HG03432 (cell line): ENCODE data around the gene MCTS1.
A peak's percentile ranks its signal among the peaks of the same experiment; 100 is the strongest.
"Not testable (repeated sequence)": the region's sequence is repeated elsewhere in the genome, so short reads cannot be mapped to it uniquely, and the experiment has no call there.

Source experiments
- ATAC-seq: cut with Tn5 transposase; IDR thresholded peaks from one replicate; pipeline ENCODE4 v1.9.1; 2021; ENCODE audit warnings: mild to moderate bottlenecking, moderate library complexity; ENCODE audit not compliant: unreplicated experiment

Gene MCTS1

GRCh38 chrX:120603707-120604360 is at the start of gene MCTS1:
Gene MCTS1, plus strand, starts transcription at chrX:120604101. Its CDS starts 136 bp downstream, at chrX:120604237.
- ATAC-seq: peak; percentile 98

GRCh38 chrX:120556251-120556650 is 47.6 kb upstream of the MCTS1 start:
- ATAC-seq: no peak

GRCh38 chrX:120559804-120560203 is 44.1 kb upstream of the MCTS1 start:
- ATAC-seq: no peak

GRCh38 chrX:120560405-120560841 is 43.5 kb upstream of the MCTS1 start:
- ATAC-seq: peak; percentile 36

GRCh38 chrX:120560842-120561633 is 42.9 kb upstream of the MCTS1 start, which contains the start of gene CUL4B:
Gene CUL4B, minus strand, starts transcription at chrX:120560962. Its CDS starts 324 bp downstream, at chrX:120560638.
- peak; percentile 89 for ATAC-seq

GRCh38 chrX:120561634-120562568 is 42.0 kb upstream of the MCTS1 start:
- ATAC-seq: no peak

- no peak for ATAC-seq
Measured at GRCh38 chrX:120562569-120562926, 41.4 kb upstream of the MCTS1 start.

- ATAC-seq: no peak
Measured at GRCh38 chrX:120564925-120565324, 39.0 kb upstream of the MCTS1 start.

- ATAC-seq: no peak
Measured at GRCh38 chrX:120566817-120567216, 37.1 kb upstream of the MCTS1 start.

- ATAC-seq: no peak
Measured at GRCh38 chrX:120568035-120568434, 35.9 kb upstream of the MCTS1 start.

GRCh38 chrX:120568609-120569008 is 35.3 kb upstream of the MCTS1 start:
- ATAC-seq: no peak

- no peak for ATAC-seq
Measured at GRCh38 chrX:120570011-120570600, 33.8 kb upstream of the MCTS1 start.

- ATAC-seq: not testable (repeated sequence)
Measured at GRCh38 chrX:120573806-120574205, 30.1 kb upstream of the MCTS1 start.

- ATAC-seq: no peak
Measured at GRCh38 chrX:120575379-120576114, 28.4 kb upstream of the MCTS1 start.

GRCh38 chrX:120585702-120586101 is 18.2 kb upstream of the MCTS1 start:
- ATAC-seq: no peak

GRCh38 chrX:120604361-120604782 is 471 bp downstream of the MCTS1 start:
- peak; percentile 66 for ATAC-seq

- no peak for ATAC-seq
Measured at GRCh38 chrX:120612086-120612485, 8.2 kb downstream of the MCTS1 start.

- ATAC-seq: no peak
Measured at GRCh38 chrX:120614816-120615215, 10.9 kb downstream of the MCTS1 start.

- ATAC-seq: no peak
Measured at GRCh38 chrX:120617996-120618630, 14.2 kb downstream of the MCTS1 start.

- ATAC-seq: no peak
Measured at GRCh38 chrX:120625371-120625770, 21.5 kb downstream of the MCTS1 start.
